Activated naive CD4-positive, alpha-beta T cell treated with anti-CD3 and anti-CD28 coated beads, Interleukin-2, amount 50 U/mL, for 72 hours (primary cell): ENCODE data around the gene PTPRA. TPM values are rescaled to one million over a fixed set of nuclear protein-coding genes. Genes with fewer than 3 reads are reported as not detected.
A peak's percentile ranks its signal among the peaks of the same experiment; 100 is the strongest.

Source experiments
- ATAC-seq, 2 donors: fragments of 150-1000 bp; cut with Tn5 transposase; 2 replicates each; pipeline ENCODE4 v1.10.0; 2021; ENCODE audit warnings: mild to moderate bottlenecking in 2 of 2, moderate library complexity in 2 of 2
- DNase-seq, 2 donors: peaks; one replicate each; pipeline ENCODE4 v3.0.0; 2021 to 2022; ENCODE audit warnings: low spot score in 2 of 2
- H3K27ac Mint-ChIP-seq, 2 donors: one replicate each; pipeline ENCODE4 v1.8.0; 2022; ENCODE audit warnings: mild to moderate bottlenecking in 2 of 2, mixed read lengths in 2 of 2
- H3K36me3 Mint-ChIP-seq, 2 donors: one replicate each; pipeline ENCODE4 v1.8.0; 2022; ENCODE audit warnings: mixed read lengths in 2 of 2
- H3K9me3 Mint-ChIP-seq, 2 donors: one replicate each; pipeline ENCODE4 v1.8.0; 2022; ENCODE audit warnings: mixed read lengths in 2 of 2
- total RNA-seq, 2 donors: library from RNA; stranded (reverse); gene quantifications; one replicate each; pipeline ENCODE4 v1.2.3, GENCODE V29; 2022

PTPRA gene
- total RNA-seq, 2 donors from 2014 or later = 37.8 to 55.8 TPM

GRCh38 chr20:3027987-3028386 is 154.7 kb downstream of the PTPRA start:
- Mint-ChIP-seq H3K9me3 (no peaks in the 10 kb centered on the region), H3K36me3 (peaks cover 5 to 15% of the 10 kb centered on the region in 2 donors), H3K27ac (no peak overlapping the region)
- no peak for DNase-seq
- no peak for ATAC-seq

- Mint-ChIP-seq H3K36me3 (peaks cover 10 to 19% of the 10 kb centered on the region in 2 donors), H3K27ac (no peak overlapping the region), H3K9me3 (no peaks in the 10 kb centered on the region)
- DNase-seq = no peak
- peak; percentile 63 to 80 for ATAC-seq
These were observed 158.4 kb downstream of the PTPRA start for GRCh38 chr20:3031524-3032147.

- H3K27ac Mint-ChIP-seq = no peak overlapping the region
- no peak for DNase-seq
- H3K9me3 Mint-ChIP-seq = no peaks in the 10 kb centered on the region
- ATAC-seq = no peak
- peaks cover 5 to 19% of the 10 kb centered on the region in 2 donors for H3K36me3 Mint-ChIP-seq
These were observed 159.3 kb downstream of the PTPRA start for GRCh38 chr20:3032624-3033023.

- Mint-ChIP-seq H3K27ac (peak overlapping the region in 1 of 2 donors; percentile 45), H3K9me3 (no peaks in the 10 kb centered on the region), H3K36me3 (peaks cover 0 to 14% of the 10 kb centered on the region in 2 donors)
- DNase-seq (no peak), ATAC-seq (no peak)
These were observed 164.4 kb downstream of the PTPRA start for GRCh38 chr20:3037654-3038053.

GRCh38 chr20:3038454-3038853 is 165.2 kb downstream of the PTPRA start:
- no peak for ATAC-seq
- no peak for DNase-seq
- H3K9me3 Mint-ChIP-seq = no peaks in the 10 kb centered on the region
- peak overlapping the region in 1 of 2 donors; percentile 61 for H3K27ac Mint-ChIP-seq
- H3K36me3 Mint-ChIP-seq = peaks cover 0 to 14% of the 10 kb centered on the region in 2 donors

- ATAC-seq (no peak), DNase-seq (no peak)
- Mint-ChIP-seq H3K36me3 (peaks cover 0 to 14% of the 10 kb centered on the region in 2 donors), H3K9me3 (no peaks in the 10 kb centered on the region), H3K27ac (peak overlapping the region; percentile 61 to 94)
These were observed 166.1 kb downstream of the PTPRA start for GRCh38 chr20:3039426-3039825.

GRCh38 chr20:3040086-3040485 is 166.8 kb downstream of the PTPRA start:
- no peak for ATAC-seq
- no peak for DNase-seq
- H3K36me3 Mint-ChIP-seq = peaks cover 0 to 11% of the 10 kb centered on the region in 2 donors
- H3K9me3 Mint-ChIP-seq = no peaks in the 10 kb centered on the region
- H3K27ac Mint-ChIP-seq = peak overlapping the region; percentile 2 to 94

GRCh38 chr20:3041854-3042409 is 168.7 kb downstream of the PTPRA start:
- Mint-ChIP-seq H3K27ac (peak overlapping the region; percentile 17 to 94), H3K36me3 (peaks cover 6 to 8% of the 10 kb centered on the region in 2 donors), H3K9me3 (no peaks in the 10 kb centered on the region)
- DNase-seq (no peak), ATAC-seq (no peak)

- Mint-ChIP-seq H3K27ac (no peak overlapping the region), H3K9me3 (no peaks in the 10 kb centered on the region), H3K36me3 (peaks cover 9 to 11% of the 10 kb centered on the region in 2 donors)
- ATAC-seq (no peak), DNase-seq (no peak)
These were observed 169.3 kb downstream of the PTPRA start for GRCh38 chr20:3042625-3043024.

- H3K9me3 Mint-ChIP-seq = no peaks in the 10 kb centered on the region
- H3K27ac Mint-ChIP-seq = peak within 1 kb of the TSS; percentile 7 to 38
- ATAC-seq = no peak
- no peak for DNase-seq
- peaks cover 11 to 13% of the 10 kb centered on the region in 2 donors for H3K36me3 Mint-ChIP-seq
These were observed 170.0 kb downstream of the PTPRA start, which contains the start of gene GNRH2 for GRCh38 chr20:3043322-3043721. GNRH2 (plus strand) TSS chr20:3043622; CDS start chr20:3044415, 793 bp downstream.

GRCh38 chr20:3044336-3044965 is 171.2 kb downstream of the PTPRA start:
- DNase-seq (no peak), ATAC-seq (no peak)
- Mint-ChIP-seq H3K27ac (peak overlapping the region in 1 of 2 donors; percentile 89), H3K9me3 (no peaks in the 10 kb centered on the region), H3K36me3 (peaks cover 15 to 17% of the 10 kb centered on the region in 2 donors)

- ATAC-seq (peak; percentile 48 to 64), DNase-seq (no peak)
- Mint-ChIP-seq H3K9me3 (no peaks in the 10 kb centered on the region), H3K27ac (peak overlapping the region; percentile 89 to 90), H3K36me3 (peaks cover 22 to 23% of the 10 kb centered on the region in 2 donors)
These were observed 171.9 kb downstream of the PTPRA start for GRCh38 chr20:3045042-3045815.

GRCh38 chr20:3045816-3046676 is 172.8 kb downstream of the PTPRA start, which contains the start of gene MRPS26:
MRPS26 (plus strand) TSS chr20:3046052; CDS start chr20:3046069, 17 bp downstream.
- Mint-ChIP-seq H3K27ac (peak within 1 kb of the TSS; percentile 89 to 90), H3K36me3 (peaks cover 22 to 23% of the 10 kb centered on the region in 2 donors), H3K9me3 (no peaks in the 10 kb centered on the region)
- peak; percentile 91 to 93 for ATAC-seq
- DNase-seq = peak; percentile 82 to 89

- DNase-seq (no peak), ATAC-seq (no peak)
- Mint-ChIP-seq H3K27ac (peak overlapping the region; percentile 78 to 89), H3K9me3 (no peaks in the 10 kb centered on the region), H3K36me3 (peaks cover 22 to 23% of the 10 kb centered on the region in 2 donors)
These were observed 173.6 kb downstream of the PTPRA start for GRCh38 chr20:3046677-3047462.
